ENCODE data around the gene CFAP100. TPM values are rescaled to one million over a fixed set of nuclear protein-coding genes. Genes with fewer than 3 reads are reported as not detected.
A peak's percentile ranks its signal among the peaks of the same experiment; 100 is the strongest.

Gene CFAP100
- total RNA-seq, 1 experiment from 2014 or later: not detected

GRCh38 chr3:126355777-126356372 is 38.8 kb upstream of the CFAP100 start:
- Histone ChIP-seq H3K4me3 (ENCODE audit: low read depth, low read length) (peak overlapping the region; percentile 63), H3K27me3 (replicated peaks; ENCODE audit: control insufficient read depth, insufficient read depth, low read length) (no peaks in the 10 kb centered on the region; the same call in 1 of the 2 replicates), H3K9me3 (no peaks in the 10 kb centered on the region), H3K36me3 (ENCODE audit: control insufficient read depth, insufficient read depth, low read length) (no peaks in the 10 kb centered on the region), H3K4me1 (peaks cover 4% of the 10 kb centered on the region; the same call in 1 of the 2 replicates)
- POLR2A ChIA-PET: no interaction called here
- Mint-ChIP-seq H3K27ac (ENCODE audit: unreplicated experiment) (peak overlapping the region; percentile 67), H3K27me3 (ENCODE audit: insufficient read depth, unreplicated experiment) (peaks cover 16% of the 10 kb centered on the region), H3K9me3 (ENCODE audit: unreplicated experiment) (no peaks in the 10 kb centered on the region), H3K4me3 (ENCODE audit: unreplicated experiment) (peak overlapping the region; percentile 80), H3K36me3 (ENCODE audit: insufficient read depth, unreplicated experiment) (peaks cover 9% of the 10 kb centered on the region), H3K4me1 (ENCODE audit: low read depth, unreplicated experiment) (peaks cover 7% of the 10 kb centered on the region)
- intact Hi-C loops (cut with micrococcal nuclease; ENCODE audit: unreplicated experiment): loop anchor here (2.0 kb wide), 1 partner anchor 89 kb away; no protein-coding TSS in a partner anchor
- CTCF ChIA-PET: no interaction called here
- peak; percentile 84 to 87 for DNase-seq
- BruUV-seq (replicated peaks): no TSS peak
- TF ChIP-seq CTCF (IDR thresholded peaks at IDR 0.05; ENCODE audit: insufficient read depth in 1 of 2, low read depth in 1 of 2, low read length in 1 of 2, severe bottlenecking in 1 of 2, unreplicated experiment in 1 of 2): no peak

GRCh38 chr3:126356373-126357264 is 38.1 kb upstream of the CFAP100 start:
- peaks cover 7% of the 10 kb centered on the region for H3K4me1 Mint-ChIP-seq (ENCODE audit: low read depth, unreplicated experiment)
- H3K4me1 ChIP-seq: peaks cover 4% of the 10 kb centered on the region; the same call in 1 of the 2 replicates
- H3K36me3 Mint-ChIP-seq (ENCODE audit: insufficient read depth, unreplicated experiment): peaks cover 9% of the 10 kb centered on the region
- ChIA-PET POLR2A (no interaction called here), CTCF (interaction anchor here (1.4 kb wide), 1 partner anchor 33 kb away, joined by 3 read pairs; no protein-coding TSS in a partner anchor)
- intact Hi-C loops (cut with micrococcal nuclease; ENCODE audit: unreplicated experiment): loop anchor here (1.0 kb wide), 1 partner anchor 33 kb away; no protein-coding TSS in a partner anchor
- H3K36me3 ChIP-seq (ENCODE audit: control insufficient read depth, insufficient read depth, low read length): no peaks in the 10 kb centered on the region
- peak overlapping the region; percentile 63 for H3K4me3 ChIP-seq (ENCODE audit: low read depth, low read length)
- TF ChIP-seq CTCF (IDR thresholded peaks at IDR 0.05; ENCODE audit: insufficient read depth in 1 of 2, low read depth in 1 of 2, low read length in 1 of 2, severe bottlenecking in 1 of 2, unreplicated experiment in 1 of 2): no peak
- H3K27me3 ChIP-seq (replicated peaks; ENCODE audit: control insufficient read depth, insufficient read depth, low read length): no peaks in the 10 kb centered on the region; the same call in 1 of the 2 replicates
- no peaks in the 10 kb centered on the region for H3K9me3 Mint-ChIP-seq (ENCODE audit: unreplicated experiment)
- H3K27ac Mint-ChIP-seq (ENCODE audit: unreplicated experiment): peak overlapping the region; percentile 40
- H3K4me3 Mint-ChIP-seq (ENCODE audit: unreplicated experiment): peak overlapping the region; percentile 80
- BruUV-seq (replicated peaks): no TSS peak
- H3K9me3 ChIP-seq: no peaks in the 10 kb centered on the region
- DNase-seq: peak in 1 of 2 experiments; percentile 25
- H3K27me3 Mint-ChIP-seq (ENCODE audit: insufficient read depth, unreplicated experiment): peaks cover 16% of the 10 kb centered on the region

Measured in Caco-2 (cell line).